ENCODE data around the gene IZUMO1R.
A peak's percentile ranks its signal among the peaks of the same experiment; 100 is the strongest.
"Not testable (repeated sequence)": the region's sequence is repeated elsewhere in the genome, so short reads cannot be mapped to it uniquely, and the experiment has no call there.

IZUMO1R gene

DNA sequence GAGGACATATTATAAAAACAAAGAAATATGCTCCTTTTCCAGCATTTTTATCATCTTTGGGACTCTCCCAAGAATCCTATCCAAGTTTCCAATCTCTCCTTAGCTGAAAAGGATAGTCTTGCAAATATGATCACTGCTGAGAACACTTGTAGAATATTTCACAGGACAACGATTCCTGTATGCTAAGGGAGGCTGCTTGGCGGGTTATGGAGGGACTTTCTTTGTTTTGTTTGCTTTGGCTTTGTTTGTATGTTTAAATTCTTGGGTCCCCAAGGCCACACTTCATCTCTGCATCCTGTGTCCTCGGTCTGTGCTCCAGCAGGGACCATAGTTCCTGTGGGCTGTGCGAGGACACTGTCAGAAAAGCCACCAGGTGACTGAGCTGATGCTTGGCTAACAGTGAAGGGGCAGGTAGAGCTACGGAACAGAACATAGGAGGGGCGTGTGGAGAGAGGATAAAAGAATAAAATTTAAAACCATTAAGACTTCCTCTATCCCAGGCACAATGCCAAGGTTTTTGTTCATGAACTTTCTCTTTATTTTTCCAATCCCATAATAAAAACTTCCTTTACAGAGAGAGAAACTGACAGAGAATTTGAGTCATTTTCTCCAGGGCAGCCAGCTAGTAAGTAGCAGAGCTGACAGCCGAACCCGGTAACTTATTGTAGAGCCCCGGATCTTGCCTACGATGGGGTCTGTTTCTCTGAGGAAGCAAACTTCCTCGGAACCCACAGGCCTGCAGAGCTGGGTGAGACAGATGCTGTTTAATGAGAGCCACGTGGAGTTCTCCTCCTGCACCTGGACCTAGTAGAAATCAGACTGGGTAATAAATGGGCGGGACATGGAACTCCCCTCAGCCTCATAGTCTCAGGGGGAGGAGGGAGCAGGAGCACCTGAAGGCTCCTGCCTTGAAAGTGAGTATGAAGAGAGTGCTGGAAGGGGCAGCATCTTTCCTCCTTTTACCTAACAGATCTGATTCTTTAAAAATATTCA, at the start of gene IZUMO1R:
IZUMO1R (plus strand) TSS at position 615 of the 993 bp plus-strand sequence. CDS start 1,057 bp downstream, outside the sequence.
- DNase-seq (ENCODE audit: low read depth), result no peak

DNA sequence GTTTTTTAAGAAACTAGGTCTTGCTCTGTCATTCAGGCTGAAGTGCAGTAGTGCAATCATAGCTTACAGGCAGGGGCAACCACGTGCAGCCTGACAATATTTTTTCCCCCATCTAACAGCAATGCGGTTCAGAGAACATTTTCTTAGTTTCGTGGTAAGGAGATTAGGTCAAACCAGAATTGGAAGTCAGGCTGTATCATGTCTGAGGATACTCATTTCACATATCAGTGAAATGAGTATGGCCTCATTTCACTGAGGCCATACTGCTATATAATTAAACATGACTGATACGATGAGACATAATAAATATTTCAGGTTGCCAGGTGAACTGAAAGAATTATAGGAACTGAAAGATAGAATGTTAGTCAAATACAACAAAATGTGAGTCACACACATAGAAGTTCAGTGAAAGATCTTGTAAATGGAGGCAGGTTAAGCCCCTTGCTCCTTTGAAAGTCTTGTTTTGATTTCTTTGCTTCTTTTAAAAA, 32.5 kb upstream of the IZUMO1R start:
- no peak for DNase-seq (ENCODE audit: low read depth)

DNA sequence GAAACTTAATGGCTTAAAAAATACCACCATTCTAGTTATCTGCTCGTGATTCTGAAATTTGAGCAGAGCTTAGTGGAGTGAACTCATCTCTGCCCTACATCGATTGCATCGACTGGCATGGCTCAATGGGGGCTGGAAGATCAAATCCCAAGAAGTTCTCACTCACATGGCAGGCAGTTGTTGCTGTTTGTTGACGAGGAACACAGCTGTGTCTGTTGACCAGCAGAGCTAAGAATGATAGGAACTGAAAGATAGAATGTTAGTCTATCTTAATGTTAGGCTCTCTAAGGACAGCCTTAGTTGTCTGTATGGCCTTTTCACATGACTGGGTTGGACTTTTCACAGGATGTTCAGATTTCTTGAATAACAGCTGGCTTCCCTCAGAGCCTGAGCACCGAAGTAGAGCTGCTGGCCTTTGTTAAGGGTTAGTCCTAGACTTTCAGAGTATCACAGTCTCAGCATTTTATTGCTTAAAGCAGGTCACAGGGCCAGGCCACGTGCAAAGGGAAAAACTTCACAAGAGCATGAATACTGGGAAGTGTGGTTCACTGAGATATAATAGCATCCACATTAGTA, 31.6 kb upstream of the IZUMO1R start:
- no peak for DNase-seq (ENCODE audit: low read depth)

DNA sequence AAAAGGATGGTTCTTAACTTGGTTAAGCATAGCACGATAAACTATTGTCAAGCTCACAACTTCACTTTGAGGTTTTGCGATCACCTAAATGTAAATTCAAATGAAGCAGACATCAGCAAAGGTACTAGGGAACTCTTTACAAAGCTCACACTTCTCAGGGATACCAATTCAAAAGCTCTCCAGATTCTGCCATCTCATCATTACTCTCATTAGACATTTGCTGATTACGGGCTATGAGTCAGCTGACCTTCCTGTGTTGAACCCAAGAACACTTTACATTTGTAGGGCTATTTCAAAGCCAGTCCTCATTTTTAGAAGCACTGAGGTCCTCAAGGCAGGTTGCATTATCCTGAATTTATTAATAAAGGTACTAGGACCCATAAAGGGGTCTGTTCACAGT, 28.4 kb upstream of the IZUMO1R start:
- no peak for DNase-seq (ENCODE audit: low read depth)

DNA sequence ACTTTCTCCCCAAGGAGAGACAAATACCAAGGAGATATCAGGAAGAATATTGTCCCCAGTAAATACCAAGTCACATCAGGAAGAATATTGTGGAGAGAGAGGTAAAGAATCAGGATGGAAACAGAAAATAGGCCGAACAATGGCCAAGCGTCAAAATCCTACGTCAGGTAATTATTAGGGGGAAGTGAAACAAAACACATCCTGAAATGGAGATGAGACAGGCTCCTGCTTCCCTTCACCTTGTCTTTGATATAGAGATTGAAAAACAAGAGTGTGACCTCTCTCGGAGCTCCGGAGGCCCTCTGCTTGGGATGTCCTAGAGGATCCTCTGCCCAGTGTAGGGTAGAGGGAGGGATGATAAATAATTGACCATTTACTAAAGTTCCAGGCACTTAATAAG, 27.4 kb upstream of the IZUMO1R start:
- DNase-seq (ENCODE audit: low read depth), result no peak

DNA sequence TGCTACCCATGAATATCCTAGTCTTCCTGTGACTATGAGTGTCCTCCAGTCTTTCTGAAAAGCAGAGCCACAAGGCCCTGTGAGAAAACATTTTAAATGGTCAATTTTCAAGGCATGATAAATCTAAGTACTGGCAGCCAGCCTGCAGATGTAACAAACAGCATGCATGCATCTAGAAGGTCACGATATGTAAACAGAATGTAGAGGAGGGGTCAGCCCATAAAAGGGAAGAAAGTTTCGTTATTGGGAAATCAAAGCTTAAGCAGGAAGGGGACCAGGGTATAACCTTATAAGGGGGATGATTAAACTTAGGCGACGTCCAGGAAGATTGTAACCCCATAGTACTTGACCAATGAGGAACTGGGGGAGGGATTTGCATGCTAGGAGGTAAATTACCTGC, 26.2 kb upstream of the IZUMO1R start:
- DNase-seq (ENCODE audit: low read depth), result not testable (repeated sequence)

DNA sequence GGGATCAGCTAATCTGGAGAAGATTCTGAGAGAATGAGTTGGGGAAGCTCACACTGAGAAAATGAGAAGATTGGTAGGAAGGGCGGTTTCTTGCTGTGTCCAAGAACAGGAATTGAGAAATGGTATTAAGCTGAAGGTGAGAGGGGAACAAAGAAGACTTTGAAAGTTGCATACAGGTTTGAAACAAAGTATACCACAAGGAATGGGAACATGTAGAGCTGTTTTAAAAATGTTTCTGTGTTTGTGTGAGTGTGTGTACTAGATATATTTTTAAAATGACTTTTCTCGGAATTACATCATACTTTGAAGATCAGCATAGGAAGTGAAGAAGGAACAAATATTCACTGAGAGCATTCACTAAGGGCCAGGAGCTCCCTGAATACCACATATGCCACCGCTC, 24.4 kb upstream of the IZUMO1R start:
- DNase-seq (ENCODE audit: low read depth), result no peak

DNA sequence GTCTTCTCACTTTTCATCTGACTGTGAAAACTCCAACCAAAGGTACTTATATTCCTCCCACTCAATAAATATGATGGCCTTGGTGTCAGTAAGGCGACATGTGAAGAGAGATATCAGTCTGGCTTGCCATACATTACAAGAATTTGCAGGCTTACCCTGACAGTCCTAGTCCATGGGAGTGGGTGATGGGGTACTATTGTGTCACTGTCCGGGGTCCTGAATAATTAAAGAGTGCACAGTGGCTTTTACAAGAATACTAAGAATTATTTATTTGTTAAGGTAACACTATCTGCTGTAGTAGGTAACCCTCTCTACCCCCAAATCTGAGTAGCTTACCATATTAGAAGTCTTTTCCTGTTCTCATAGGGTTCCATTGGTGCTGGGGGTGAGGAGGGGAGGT, 23.1 kb upstream of the IZUMO1R start:
- no peak for DNase-seq (ENCODE audit: low read depth)

DNA sequence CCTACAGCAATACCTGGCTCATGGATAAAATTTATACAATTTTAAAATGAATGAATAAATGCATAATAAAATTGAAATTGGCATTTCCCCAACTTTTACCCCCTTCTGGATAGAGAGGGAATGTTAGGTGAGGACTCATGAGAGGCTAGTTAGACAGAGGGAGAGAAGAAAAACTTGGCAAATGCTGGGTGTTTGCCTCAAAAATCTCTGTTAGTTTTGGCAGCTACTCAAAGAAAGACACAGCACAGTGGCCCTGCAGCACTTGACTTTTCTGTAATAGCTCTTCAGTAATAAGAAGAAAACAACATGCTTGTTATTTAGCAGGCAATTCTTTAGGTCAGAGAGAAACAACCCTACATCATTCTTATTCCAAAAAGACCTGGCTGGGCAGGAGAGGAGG, 20.7 kb upstream of the IZUMO1R start:
- no peak for DNase-seq (ENCODE audit: low read depth)

DNA sequence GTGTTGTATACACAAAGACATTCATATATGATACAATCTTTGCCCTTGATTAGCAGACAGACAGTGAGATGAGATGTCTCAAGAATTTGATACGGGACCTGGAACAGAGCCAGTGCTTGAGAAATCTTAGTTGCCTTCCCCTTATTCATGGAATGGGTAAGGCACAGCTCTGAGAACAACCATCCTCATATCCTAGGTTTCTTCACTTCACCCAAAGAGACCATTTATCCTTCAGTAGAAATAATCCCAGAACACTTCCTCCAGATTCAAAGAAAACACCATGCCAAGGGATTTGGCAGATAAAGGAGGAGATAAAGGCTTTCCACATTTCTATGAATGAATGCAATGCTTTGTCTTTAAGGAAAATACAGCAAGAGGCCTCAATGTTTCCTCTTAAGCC, 8.8 kb upstream of the IZUMO1R start:
- no peak for DNase-seq (ENCODE audit: low read depth)

DNA sequence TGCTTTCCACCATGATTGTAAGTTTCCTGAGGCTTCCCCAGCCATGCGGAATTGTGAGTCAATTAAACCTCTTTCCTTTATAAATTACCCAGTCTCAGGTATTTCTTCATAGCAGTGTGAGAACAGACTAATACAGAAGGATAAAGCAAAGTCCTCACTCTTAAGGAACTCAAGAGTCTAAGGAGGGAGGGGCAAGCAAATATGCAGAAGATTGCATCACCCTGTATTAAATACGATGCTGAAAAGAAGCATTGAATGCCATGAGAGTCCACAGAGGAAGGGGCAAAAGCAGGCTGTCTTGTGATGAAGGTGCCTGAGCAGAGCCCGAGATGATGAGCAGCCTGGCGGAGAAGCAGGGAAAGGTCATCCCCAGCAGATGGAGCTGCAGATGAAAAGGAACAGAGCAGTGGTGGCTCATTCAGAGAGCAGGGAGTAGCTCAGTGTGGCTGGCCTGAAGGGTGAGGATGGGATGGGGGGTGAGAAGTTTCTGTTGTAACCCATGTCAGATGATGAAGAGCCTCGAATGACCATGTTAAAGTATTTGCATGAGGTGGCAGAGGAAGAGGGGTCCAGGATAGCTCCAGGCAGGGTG, 6.3 kb upstream of the IZUMO1R start:
- no peak for DNase-seq (ENCODE audit: low read depth)

DNA sequence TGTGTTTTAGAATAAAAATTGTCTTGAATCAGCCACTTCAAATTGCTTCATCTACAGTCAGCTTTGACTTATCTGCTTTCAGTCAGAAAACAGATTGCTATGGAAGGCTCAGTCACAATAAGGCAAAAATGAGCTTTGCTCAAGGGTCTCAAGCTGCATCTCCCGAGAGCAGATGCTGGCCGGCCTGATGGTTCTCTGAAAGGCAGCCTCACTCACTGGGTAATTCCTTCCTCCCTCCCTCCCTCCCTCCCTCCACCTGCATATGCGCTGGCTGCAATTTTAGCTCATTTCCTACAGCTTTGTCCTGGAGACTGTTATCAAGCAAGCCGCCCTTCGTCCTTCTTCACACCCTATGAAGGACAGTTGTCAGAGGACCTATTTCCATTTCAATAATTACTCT, 1.6 kb upstream of the IZUMO1R start:
- DNase-seq (ENCODE audit: low read depth), result no peak

DNA sequence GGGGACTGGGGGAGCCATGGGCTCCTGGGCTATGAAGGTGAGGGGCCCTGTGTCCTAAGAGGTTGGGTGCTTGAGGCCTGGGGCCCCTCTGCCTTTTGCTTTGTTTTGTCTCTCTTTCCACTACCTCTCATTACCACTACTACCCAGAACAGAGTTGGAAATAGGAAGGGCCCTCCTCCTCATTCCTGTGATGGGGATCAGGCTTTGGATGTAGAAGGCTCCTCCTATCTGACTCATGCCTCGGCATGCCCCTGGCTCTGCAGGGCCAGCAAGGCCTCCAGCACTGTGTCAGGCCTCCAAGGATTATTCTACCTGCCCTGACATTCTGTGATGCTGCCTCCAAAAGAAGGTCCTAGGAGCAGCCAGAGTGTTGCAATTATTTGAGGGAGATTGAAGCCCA, 766 bp downstream of the IZUMO1R start:
- DNase-seq (ENCODE audit: low read depth), result no peak

DNA sequence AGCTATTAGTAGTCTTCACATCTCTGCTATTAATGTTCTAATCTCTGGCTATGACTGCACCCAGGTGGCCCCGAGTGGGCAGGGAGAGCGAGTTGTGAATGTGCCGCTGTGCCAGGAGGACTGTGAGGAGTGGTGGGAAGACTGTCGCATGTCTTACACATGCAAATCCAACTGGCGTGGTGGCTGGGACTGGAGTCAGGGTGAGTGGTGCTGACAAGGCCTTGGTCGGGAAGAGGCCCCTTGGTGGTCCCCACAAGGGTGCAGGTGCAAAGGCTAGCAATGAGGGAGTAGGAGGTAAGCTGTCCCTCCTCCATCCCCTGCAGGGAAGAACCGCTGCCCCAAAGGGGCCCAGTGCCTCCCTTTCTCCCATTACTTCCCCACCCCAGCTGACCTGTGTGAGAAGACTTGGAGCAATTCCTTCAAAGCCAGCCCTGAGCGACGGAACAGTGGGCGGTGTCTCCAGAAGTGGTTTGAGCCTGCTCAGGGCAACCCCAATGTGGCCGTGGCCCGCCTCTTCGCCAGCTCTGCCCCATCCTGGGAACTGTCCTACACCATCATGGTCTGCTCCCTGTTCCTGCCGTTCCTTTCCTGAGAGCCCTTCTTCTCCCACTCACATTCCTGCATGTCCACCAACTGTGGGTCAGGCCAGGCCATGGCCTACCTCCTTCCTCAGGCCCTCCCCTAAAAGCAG, 2.9 kb downstream of the IZUMO1R start:
- DNase-seq (ENCODE audit: low read depth), result no peak

DNA sequence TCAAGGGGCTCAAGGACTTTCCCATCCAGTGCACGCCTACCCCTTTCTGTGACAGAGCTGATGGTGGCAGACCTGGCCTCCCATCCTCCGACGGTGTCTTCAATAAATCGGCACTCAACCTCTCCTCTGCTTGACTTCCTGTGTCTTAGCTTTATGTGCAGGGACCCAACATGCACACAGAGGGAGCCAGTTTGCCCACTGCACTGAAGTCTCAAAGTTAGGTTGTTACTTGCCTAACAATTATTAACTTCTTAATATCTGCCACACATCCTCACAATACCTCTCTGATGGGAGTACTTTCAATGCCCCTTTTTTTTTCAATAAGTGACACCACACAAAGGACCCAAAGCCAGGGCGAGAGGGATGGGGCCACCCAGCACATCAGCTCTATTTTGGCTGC, 3.6 kb downstream of the IZUMO1R start:
- no peak for DNase-seq (ENCODE audit: low read depth)

DNA sequence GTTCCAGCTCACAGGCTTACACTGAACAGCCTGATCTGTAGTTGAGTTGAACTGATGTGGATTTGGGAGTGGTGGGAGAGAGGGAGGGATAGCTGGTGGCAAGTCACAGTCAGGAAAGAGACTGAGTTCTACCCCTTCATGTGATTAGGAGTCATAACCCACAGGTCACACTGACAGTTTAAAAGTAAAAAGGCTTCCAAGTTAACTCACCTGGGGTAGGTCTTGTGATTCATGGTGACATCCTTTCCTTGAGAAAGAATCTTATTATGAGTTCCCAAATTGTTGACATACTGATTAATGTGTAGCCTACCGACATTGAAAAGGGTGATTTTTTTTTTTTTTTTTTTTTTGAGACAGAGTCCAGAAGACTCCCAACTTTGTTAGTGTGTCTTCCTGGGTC, 5.4 kb downstream of the IZUMO1R start:
- DNase-seq (ENCODE audit: low read depth), result no peak

DNA sequence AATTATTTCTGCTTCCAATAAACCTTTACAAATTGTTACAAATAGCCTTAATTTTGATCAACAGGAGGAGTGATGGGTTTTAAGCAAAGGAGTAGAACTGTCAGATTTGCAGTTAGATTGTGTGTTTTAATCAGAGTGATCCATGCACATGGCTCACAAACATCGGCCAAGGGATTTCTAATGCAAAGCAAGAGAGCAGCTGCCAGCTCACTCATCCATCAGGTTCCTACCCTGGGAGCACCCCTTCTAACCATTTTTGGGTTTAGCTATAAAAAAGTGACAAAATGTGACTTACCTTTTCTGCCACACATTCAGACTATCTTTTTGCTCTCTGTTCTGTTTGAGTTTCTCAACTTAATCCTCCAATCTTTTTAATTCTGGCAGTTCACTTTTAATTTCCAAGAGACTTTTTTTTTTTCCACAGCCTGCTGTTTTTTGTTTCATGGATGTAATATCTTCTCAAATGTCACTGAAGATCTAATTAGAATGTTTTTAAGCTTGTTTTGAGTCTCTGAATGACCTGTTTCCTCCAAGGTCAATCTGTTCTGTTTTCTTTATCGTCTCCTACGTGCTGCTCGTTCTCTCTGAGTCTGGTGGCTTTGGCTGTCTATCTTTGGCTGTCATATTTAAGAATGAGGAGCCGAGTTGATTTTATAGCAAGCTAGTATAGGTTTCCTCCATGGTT, 6.0 kb downstream of the IZUMO1R start:
- DNase-seq (ENCODE audit: low read depth), result no peak

DNA sequence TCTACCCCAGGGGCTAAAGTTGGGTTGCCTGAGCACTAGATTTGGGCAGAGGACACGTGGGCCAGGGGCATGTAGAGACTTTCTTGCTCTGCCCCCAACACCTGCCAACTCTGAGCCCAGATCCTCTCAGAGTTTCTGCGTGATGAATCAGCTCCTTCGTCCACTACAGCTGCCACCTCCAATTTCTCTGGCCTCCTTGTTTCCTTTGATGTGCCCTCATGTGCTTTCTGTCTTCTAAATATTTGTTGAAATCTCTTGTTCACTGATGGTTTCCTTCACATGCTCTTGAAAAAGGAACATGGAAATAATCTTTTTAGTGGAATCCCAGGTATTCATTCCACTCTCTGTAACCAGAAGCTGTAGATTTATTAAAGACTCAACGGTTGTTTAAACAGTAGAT, 8.0 kb downstream of the IZUMO1R start:
- DNase-seq (ENCODE audit: low read depth), result no peak

DNA sequence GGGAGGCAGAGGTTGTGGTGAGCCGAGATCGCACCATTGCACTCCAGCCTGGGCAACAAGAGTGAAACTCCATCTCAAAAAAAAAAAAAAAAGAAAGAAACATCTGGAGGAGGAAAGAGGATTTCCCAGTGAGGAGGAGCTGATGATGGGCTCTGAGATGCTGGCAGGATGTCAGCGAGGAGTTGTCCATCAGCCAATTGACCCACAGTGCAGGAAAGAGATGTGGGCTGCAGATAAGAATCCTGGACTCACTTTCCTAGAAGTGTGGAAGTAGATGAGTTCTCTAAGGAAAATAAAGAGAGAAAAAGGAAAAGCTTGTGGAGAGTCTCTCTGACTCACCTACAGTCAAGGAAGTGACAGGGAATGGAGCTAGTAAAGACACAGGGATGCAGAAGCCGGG, 9.7 kb downstream of the IZUMO1R start:
- no peak for DNase-seq (ENCODE audit: low read depth)

DNA sequence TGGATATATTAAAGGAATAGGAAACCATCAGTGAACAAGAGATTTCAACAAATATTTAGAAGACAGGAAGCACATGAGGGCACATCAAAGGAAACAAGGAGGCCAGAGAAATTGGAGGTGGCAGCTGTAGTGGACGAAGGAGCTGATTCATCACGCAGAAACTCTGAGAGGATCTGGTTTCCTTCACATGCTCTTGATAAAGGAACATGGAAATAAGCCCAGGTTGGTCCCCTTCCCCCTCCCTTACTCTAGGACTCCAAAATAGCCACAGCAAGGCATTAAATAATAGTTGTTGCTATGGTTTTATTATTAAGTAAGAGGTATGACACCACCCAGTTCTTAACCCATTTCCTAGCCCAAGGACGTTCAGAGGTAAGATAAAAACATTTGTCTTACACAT, 11.3 kb downstream of the IZUMO1R start:
- DNase-seq (ENCODE audit: low read depth), result no peak

DNA sequence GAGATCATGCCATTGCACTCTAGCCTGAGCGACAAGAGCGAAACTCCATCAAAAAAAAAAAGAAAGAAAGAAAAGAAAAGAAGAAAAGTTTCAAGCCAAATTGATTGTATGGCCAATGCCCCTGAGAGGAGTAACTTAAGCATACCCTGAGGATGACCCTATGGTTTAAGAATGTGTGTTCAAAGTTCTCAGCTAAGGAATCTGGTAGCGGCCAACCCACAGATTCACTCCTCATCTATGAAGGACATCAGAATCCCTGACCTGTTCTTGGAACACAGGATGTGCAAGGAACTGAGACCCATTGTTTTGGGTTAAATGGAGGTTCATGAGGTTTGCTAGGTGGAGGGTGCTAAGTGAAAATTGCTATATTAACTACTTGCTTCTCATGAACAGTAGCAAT, 18.1 kb downstream of the IZUMO1R start:
- DNase-seq (ENCODE audit: low read depth), result no peak

DNA sequence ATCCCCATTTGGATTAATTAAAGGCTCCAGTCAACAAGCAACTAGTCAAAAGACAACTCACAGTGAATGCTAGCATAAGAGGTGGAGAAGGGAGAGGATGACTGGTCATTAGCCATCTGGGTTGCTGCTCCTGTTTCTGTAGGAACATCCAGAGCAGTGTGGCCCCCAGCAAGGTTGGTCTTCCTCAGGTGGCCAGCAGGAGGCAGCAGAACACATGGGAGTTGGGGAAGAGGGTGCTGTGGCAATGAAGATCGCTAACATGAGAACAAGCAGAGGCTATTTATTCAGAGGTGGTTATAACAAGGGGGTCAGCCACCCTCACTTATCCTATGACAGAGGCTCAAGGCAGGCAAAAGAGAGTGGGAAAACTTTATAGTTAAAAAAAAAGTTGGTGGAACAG, 21.3 kb downstream of the IZUMO1R start:
- DNase-seq (ENCODE audit: low read depth), result peak; percentile 20

Data from activated T-cell treated with anti-CD3 and anti-CD28 coated beads for 1 hour (primary cell).